HL-60/S4 treated with retinoic acid at 250 ng/mL for 4 days and 3 days (cell line): ENCODE data around the gene NSUN7.

ENCODE experiments used
- in situ Hi-C: fragments of 300-500 bp; cut with MboI; formaldehyde crosslinking; loops from 2 replicates; pipeline ENCODE4 v1.7.0; 2022; ENCODE audit warnings: low sequenced_read_pairs

The NSUN7 gene

DNA sequence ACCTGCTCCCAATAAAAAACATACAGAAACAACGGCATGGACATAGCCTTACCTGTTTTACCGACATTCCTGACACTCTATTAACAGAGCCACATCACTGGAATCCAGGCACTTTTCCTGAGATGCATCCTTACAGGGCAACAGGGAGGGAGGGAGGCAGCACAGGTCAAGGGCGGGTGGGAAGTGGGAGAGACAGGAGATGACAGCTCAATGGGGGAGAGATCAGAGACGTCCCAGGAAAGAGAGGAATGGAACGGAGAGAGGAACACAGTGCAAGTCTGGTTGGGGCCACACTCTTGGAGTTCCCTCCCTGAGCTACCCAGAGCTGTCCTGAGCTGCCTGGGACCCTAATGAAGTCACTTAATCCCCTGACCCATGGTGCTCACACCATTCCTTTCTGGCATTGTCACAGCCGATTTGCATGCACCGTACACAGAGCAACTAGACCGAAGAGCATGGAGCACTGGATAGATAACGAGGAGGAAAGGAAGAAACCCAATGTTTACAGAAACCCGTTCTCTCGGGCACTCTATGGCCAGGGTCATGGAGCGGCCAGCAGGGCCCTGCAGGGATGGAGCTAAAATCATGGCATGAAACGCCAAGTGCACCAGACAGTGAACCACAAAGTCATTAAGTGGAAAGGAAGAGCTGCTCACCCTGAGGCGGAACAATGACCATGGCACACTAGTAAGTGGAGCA is 93.1 kb downstream of the NSUN7 start:
- in situ Hi-C loops, result no loop called here

- in situ Hi-C loops, result no loop called here
These were observed 93.9 kb downstream of the NSUN7 start for GRCh38 chr4:40843696-40844095.

- in situ Hi-C loops, result no loop called here
These were observed 94.5 kb downstream of the NSUN7 start for GRCh38 chr4:40844261-40844660.

- in situ Hi-C loops, result no loop called here
These were observed 95.5 kb downstream of the NSUN7 start for GRCh38 chr4:40845154-40845835.

- in situ Hi-C loops, result no loop called here
These were observed 96.8 kb downstream of the NSUN7 start for GRCh38 chr4:40846532-40846931.

- in situ Hi-C loops, result no loop called here
These were observed 98.5 kb downstream of the NSUN7 start for GRCh38 chr4:40848251-40848650.

- in situ Hi-C loops, result no loop called here
These were observed 99.2 kb downstream of the NSUN7 start for GRCh38 chr4:40848940-40849339.

- in situ Hi-C loops, result no loop called here
These were observed 100.7 kb downstream of the NSUN7 start for GRCh38 chr4:40850496-40850895.

DNA sequence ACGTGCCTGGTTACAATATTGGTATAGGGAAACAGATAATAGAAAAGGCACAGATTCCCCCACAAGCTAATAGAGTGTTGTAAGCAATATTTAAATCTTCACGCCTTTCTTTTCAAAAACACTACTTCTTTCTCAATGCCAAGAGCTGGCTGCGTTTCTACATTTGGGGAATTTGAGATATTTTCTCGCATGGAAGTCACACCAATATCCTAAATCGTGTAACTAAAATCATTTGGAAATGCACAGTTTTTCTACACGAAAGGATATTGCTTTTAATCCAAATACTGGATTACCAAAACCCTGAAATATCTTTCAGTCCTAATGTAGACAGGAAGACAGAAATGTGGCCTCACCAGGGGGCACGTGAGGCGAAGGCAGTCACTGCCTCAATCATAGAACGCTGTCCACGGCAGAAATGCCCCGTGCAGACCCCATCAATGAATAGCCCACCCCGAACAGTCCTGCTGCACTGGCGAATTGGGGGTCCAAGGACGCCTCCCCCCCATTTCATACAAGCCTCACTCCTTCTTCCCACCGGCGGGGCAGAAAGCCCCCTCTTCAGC is 106.6 kb downstream of the NSUN7 start:
- in situ Hi-C loops, result no loop called here

DNA sequence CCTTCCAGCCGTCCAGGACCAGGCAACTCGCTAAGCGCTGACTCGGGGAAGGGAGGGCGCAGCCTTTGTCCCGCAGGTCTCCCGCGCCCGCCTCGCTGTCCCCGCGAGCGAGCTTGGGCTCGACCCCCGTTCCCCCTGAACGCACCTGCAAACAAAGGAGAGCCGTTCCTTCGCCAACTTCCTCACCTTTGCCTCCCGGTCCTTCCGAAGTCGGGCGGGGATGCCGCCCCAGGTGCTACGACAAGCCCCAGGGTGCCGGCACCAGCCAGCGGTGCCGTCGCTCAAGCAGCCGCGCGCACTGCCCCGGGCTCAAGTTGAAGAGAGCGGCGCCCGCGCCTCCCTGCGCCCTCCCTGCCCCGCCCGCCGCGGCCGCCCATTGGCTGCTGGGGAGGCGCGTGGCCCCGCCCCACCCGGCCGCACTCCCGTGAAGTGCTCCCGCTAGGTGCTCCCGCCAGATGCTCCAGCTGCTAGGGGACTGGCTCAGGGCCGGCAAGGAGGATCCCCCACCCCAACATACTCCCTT is 107.1 kb downstream of the NSUN7 start:
- in situ Hi-C loops, result no loop called here

DNA sequence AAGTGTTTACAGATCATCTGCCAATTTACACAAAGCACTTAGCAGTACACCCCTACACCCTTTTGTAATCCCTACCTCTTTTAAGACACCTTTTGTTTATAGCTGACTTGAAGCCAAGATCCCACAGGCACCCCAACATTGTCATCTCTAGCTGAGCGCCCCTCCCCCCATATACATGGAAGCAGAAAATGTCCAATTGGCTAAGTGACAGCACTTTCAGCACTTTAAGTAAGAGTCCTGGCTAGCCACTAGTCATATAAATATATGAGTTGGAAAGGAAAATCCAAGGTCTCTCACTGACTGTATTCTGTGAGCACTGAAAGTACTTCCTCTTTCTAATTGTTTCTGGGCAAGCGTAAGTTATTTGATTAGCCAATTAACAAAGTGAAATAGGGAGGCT is 108.2 kb downstream of the NSUN7 start:
- in situ Hi-C loops, result no loop called here

DNA sequence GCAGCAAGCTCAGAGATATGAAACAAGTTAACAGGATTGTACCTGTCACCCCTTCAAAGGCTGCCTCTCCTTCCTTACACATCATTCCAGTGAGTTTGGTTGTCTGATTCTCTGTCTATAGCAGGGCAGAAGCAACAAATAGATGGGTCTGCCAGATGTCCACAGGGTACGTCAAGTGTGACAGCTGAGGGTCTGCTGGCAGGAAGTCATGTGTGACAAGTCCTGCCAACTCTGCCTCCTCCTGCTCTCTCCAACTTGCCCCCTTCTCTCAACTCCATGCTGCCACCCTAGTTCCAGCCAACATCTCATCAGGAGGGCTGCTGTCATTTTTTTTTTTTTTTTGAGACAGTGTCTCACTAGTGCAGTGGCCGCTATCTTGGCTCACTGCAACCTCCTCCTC is 109.2 kb downstream of the NSUN7 start:
- in situ Hi-C loops, result no loop called here
